Glutamatergic neuron (in vitro differentiated cells): ENCODE measurements around the gene PEX12. TPM values are rescaled to one million over a fixed set of nuclear protein-coding genes. Genes with fewer than 3 reads are reported as not detected.

Source experiments
- DNase-seq: peaks from one replicate; pipeline ENCODE4 v3.0.0; 2022
- H3K27ac Mint-ChIP-seq: one replicate; pipeline ENCODE4 v1.8.0; 2020; ENCODE audit warnings: mild to moderate bottlenecking, mixed read lengths, inconsistent platforms; ENCODE audit not compliant: unreplicated experiment
- H3K27me3 Mint-ChIP-seq: one replicate; pipeline ENCODE4 v1.8.0; 2020; ENCODE audit warnings: mild to moderate bottlenecking, moderate library complexity, mixed read lengths, inconsistent platforms; ENCODE audit not compliant: unreplicated experiment
- H3K36me3 Mint-ChIP-seq: one replicate; pipeline ENCODE4 v1.8.0; 2020; ENCODE audit warnings: mild to moderate bottlenecking, mixed read lengths, inconsistent platforms; ENCODE audit not compliant: unreplicated experiment
- H3K4me1 Mint-ChIP-seq: one replicate; pipeline ENCODE4 v1.8.0; 2020; ENCODE audit warnings: mild to moderate bottlenecking, low read depth, mixed read lengths, inconsistent platforms; ENCODE audit not compliant: unreplicated experiment
- H3K4me3 Mint-ChIP-seq: one replicate; pipeline ENCODE4 v1.8.0; 2020; ENCODE audit warnings: mild to moderate bottlenecking, mixed read lengths, inconsistent platforms; ENCODE audit not compliant: unreplicated experiment
- H3K9me3 Mint-ChIP-seq: one replicate; pipeline ENCODE4 v1.8.0; 2020; ENCODE audit warnings: mild to moderate bottlenecking, moderate library complexity, mixed read lengths, inconsistent platforms; ENCODE audit not compliant: unreplicated experiment
- CTCF ChIP-seq: fragments of 200-600 bp; sonication (generic); IDR thresholded peaks from one replicate; pipeline ENCODE4 v1.5.0; 2021; ENCODE audit not compliant: partially characterized antibody, unreplicated experiment
- total RNA-seq: library from RNA; stranded (reverse); fragmentation: NEBNext Ultra II Directional; extraction: Animal tissue kit (Norgen Biotek cat#: 25700); gene quantifications from one replicate; pipeline ENCODE4 v1.2.1, GENCODE V29; 2021; ENCODE audit not compliant: unreplicated experiment

Gene PEX12
- total RNA-seq, 1 donor from 2014 or later = 3.1 TPM

- H3K4me3 Mint-ChIP-seq = no peak overlapping the region
- no peaks in the 10 kb centered on the region for H3K36me3 Mint-ChIP-seq
- H3K27ac Mint-ChIP-seq = no peak overlapping the region
- peaks cover 5% of the 10 kb centered on the region for H3K27me3 Mint-ChIP-seq
- no peaks in the 10 kb centered on the region for H3K9me3 Mint-ChIP-seq
- DNase-seq = no peak
- TF ChIP-seq CTCF = no peak
- H3K4me1 Mint-ChIP-seq = no peaks in the 10 kb centered on the region
Measured at GRCh38 chr17:35557353-35557752, 21.0 kb downstream of the PEX12 start.

- no peak overlapping the region for H3K27ac Mint-ChIP-seq
- H3K36me3 Mint-ChIP-seq = no peaks in the 10 kb centered on the region
- H3K27me3 Mint-ChIP-seq = peaks cover 8% of the 10 kb centered on the region
- TF ChIP-seq CTCF = no peak
- no peaks in the 10 kb centered on the region for H3K9me3 Mint-ChIP-seq
- no peak for DNase-seq
- no peak overlapping the region for H3K4me3 Mint-ChIP-seq
- no peaks in the 10 kb centered on the region for H3K4me1 Mint-ChIP-seq
Measured at GRCh38 chr17:35555691-35556090, 22.7 kb downstream of the PEX12 start.

- Mint-ChIP-seq H3K27me3 (peaks cover 8% of the 10 kb centered on the region), H3K4me3 (no peak overlapping the region), H3K9me3 (no peaks in the 10 kb centered on the region), H3K4me1 (no peaks in the 10 kb centered on the region), H3K36me3 (no peaks in the 10 kb centered on the region), H3K27ac (no peak overlapping the region)
- no peak for DNase-seq
- TF ChIP-seq CTCF = no peak
Measured at GRCh38 chr17:35554668-35555067, 23.7 kb downstream of the PEX12 start.

- no peak overlapping the region for H3K4me3 Mint-ChIP-seq
- H3K9me3 Mint-ChIP-seq = no peaks in the 10 kb centered on the region
- no peak for DNase-seq
- no peaks in the 10 kb centered on the region for H3K36me3 Mint-ChIP-seq
- no peaks in the 10 kb centered on the region for H3K4me1 Mint-ChIP-seq
- peaks cover 5% of the 10 kb centered on the region for H3K27me3 Mint-ChIP-seq
- no peak overlapping the region for H3K27ac Mint-ChIP-seq
- TF ChIP-seq CTCF = no peak
Measured at GRCh38 chr17:35553310-35553709, 25.1 kb downstream of the PEX12 start.

GRCh38 chr17:35548978-35549377 lies 29.4 kb downstream of the PEX12 start:
- Mint-ChIP-seq H3K27me3 (peaks cover 5% of the 10 kb centered on the region), H3K4me3 (no peak overlapping the region), H3K36me3 (no peaks in the 10 kb centered on the region), H3K4me1 (no peaks in the 10 kb centered on the region), H3K9me3 (no peaks in the 10 kb centered on the region), H3K27ac (no peak overlapping the region)
- TF ChIP-seq CTCF = no peak
- no peak for DNase-seq
